K562 (cell line): ENCODE measurements around the gene HLA-DQA2. TPM values are rescaled to one million over a fixed set of nuclear protein-coding genes. Genes with fewer than 3 reads are reported as not detected.

Experiments
- ATAC-seq: fragments of 200-7000 bp; cut with Tn5 transposase; 3 replicates; pipeline ENCODE4 v1.9.1; 2020; ENCODE audit warnings: moderate library complexity
- BruUV-seq: library from RNA; stranded (reverse); fragments of 400-500 nt; replicated peaks from 2 replicates; lab custom pipeline; 2021; lab: Mats Ljungman, UMichigan
- CTCF ChIA-PET: fragments of 300-600 bp; formaldehyde crosslinking; extraction: SDS; loops from one replicate; lab custom pipeline; 2021; ENCODE audit warnings: low intra/inter-chr PET ratio; lab: Yijun Ruan, JAX
- POLR2A ChIA-PET: fragments of 300-600, 350-650 bp; sonication (Branson Sonifier 250); formaldehyde crosslinking; extraction: SDS; loops from one replicate; lab custom pipeline; 2021; ENCODE audit warnings: antibody characterized with exemption, inconsistent platforms; lab: Yijun Ruan, JAX
- DNase-seq, 4 experiments: peaks; one replicate each; pipeline versions ENCODE4 v3.0.0 to v3.0.0-alpha.2; 2011 to 2018; ENCODE audit warnings: low spot score in 3 of 4, mixed read lengths in 3 of 4; ENCODE audit errors: extremely low read depth in 1 of 4
- FAIRE-seq: peaks from 2 replicates; lab custom pipeline; 2011; peaks lifted over from hg19 to GRCh38; lab: Jason Lieb, UNC
- H2AFZ ChIP-seq: 2 replicates; pipeline ENCODE4 v1.6.0; 2011; ENCODE audit warnings: low read depth, low read length, control low read depth, inconsistent platforms
- H3K27ac ChIP-seq: fragments of 200-600 bp; 3 replicates; pipeline ENCODE4 v1.8.0; 2011; ENCODE audit warnings: low read depth, mild to moderate bottlenecking, control low read depth, inconsistent platforms, low read length, moderate library complexity, mixed read lengths; ENCODE audit errors: extremely low read depth
- H3K27me3 ChIP-seq, 2 experiments: fragments of 300-600 bp in 1 of 2; 2 replicates in 1 of 2; 3 replicates in 1 of 2; pipeline versions ENCODE4 v1.6.0 to v1.8.0; 2011; ENCODE audit warnings: inconsistent platforms in 2 of 2, low read length in 2 of 2, mild to moderate bottlenecking in 1 of 2, mixed read lengths in 1 of 2, moderate library complexity in 1 of 2; ENCODE audit not compliant: control insufficient read depth in 2 of 2, insufficient read depth in 2 of 2
- H3K36me3 ChIP-seq: fragments of 300-600 bp; 3 replicates; pipeline ENCODE4 v1.8.0; 2011; ENCODE audit warnings: mild to moderate bottlenecking, low read length, inconsistent platforms; ENCODE audit not compliant: control insufficient read depth, insufficient read depth
- H3K4me1 ChIP-seq, 2 experiments: fragments of 200-600 bp in 1 of 2; replicated peaks in 1 of 2; 2 replicates in 1 of 2; 3 replicates in 1 of 2; pipeline versions ENCODE4 v1.5.1 to v1.8.0; 2011; ENCODE audit warnings: inconsistent platforms in 2 of 2, low read length in 2 of 2, mild to moderate bottlenecking in 1 of 2, mixed read lengths in 1 of 2, moderate library complexity in 1 of 2; ENCODE audit not compliant: control insufficient read depth in 2 of 2, insufficient read depth in 2 of 2
- H3K4me2 ChIP-seq: 2 replicates; pipeline ENCODE4 v1.6.1; 2011; ENCODE audit warnings: low read length, control low read depth, inconsistent platforms, mixed read lengths; ENCODE audit not compliant: insufficient read depth
- H3K4me3 ChIP-seq: fragments of 200-600 bp; sonication (generic), shearing (Covaris generic); 2 replicates; pipeline ENCODE4 v1.5.1; 2016; ENCODE audit warnings: control low read depth, inconsistent platforms
- H3K79me2 ChIP-seq: fragments of 200-600 bp; 3 replicates; pipeline ENCODE4 v1.8.0; 2011; ENCODE audit warnings: low read length, inconsistent platforms; ENCODE audit not compliant: control insufficient read depth, insufficient read depth
- H3K9ac ChIP-seq, 2 experiments: 2 replicates each; pipeline versions ENCODE4 v1.6.0 to v1.6.1; 2011; ENCODE audit warnings: low read depth in 2 of 2, low read length in 2 of 2, control low read depth in 1 of 2, inconsistent platforms in 1 of 2, mild to moderate bottlenecking in 1 of 2, mixed read lengths in 1 of 2; ENCODE audit not compliant: insufficient read depth in 1 of 2
- H3K9me1 ChIP-seq: one replicate; pipeline ENCODE4 v1.6.0; 2011; ENCODE audit warnings: inconsistent platforms, mild to moderate bottlenecking, low read length, moderate library complexity; ENCODE audit not compliant: control insufficient read depth, insufficient read depth
- H3K9me3 ChIP-seq: replicated peaks from 2 replicates; pipeline ENCODE4 v1.5.1; 2011; ENCODE audit warnings: low read depth, low read length, inconsistent platforms; ENCODE audit not compliant: control insufficient read depth, insufficient read depth
- H4K20me1 ChIP-seq: replicated peaks from 2 replicates; pipeline ENCODE4 v1.6.1; 2011; ENCODE audit warnings: low read length, inconsistent platforms, mixed read lengths; ENCODE audit not compliant: control insufficient read depth, insufficient read depth
- PHF20 ChIP-seq: fragments of 450-650 bp; IDR thresholded peaks from 2 replicates; pipeline ENCODE4 v1.6.1; 2018; ENCODE audit not compliant: partially characterized antibody
- RAD21 ChIP-seq, 2 experiments: fragments of 250-450 bp in 1 of 2; fragments of 450-650 bp in 1 of 2; sonication (Bioruptor Pico) in 1 of 2; formaldehyde crosslinking in 1 of 2; IDR thresholded peaks in 1 of 2; conservative IDR thresholded peaks in 1 of 2; 2 replicates each; pipeline versions ENCODE4 v1.4.0 to v1.8.0; 2020 to 2022; ENCODE audit warnings: mild to moderate bottlenecking in 2 of 2, moderate library complexity in 1 of 2
- SMC3 ChIP-seq: conservative IDR thresholded peaks from 2 replicates; pipeline ENCODE4 v1.6.1; 2011; ENCODE audit warnings: low read depth, low read length, improper control_type of control experiment; ENCODE audit not compliant: insufficient read depth
- WGBS: fragments of 100-300 bp; shearing (Covaris generic); methylation state at CpG from one replicate; pipeline ENCODE4 v1.1.6; 2016; ENCODE audit warnings: low coverage, mixed read lengths; ENCODE audit not compliant: insufficient coverage; ENCODE audit errors: missing lambda C conversion rate; 5-methylcytosine and 5-hydroxymethylcytosine counted together
- in situ Hi-C: fragments of 300-500 bp; cut with MboI; formaldehyde crosslinking; loops from 4 replicates; pipeline ENCODE4 v1.15.0; 2018; ENCODE audit warnings: inconsistent platforms, mixed read lengths
- intact Hi-C: fragments of 100-400 bp; cut with micrococcal nuclease; formaldehyde crosslinking; loops from 2 replicates; pipeline ENCODE4 v1.14.2; 2022
- polyA plus RNA-seq, 8 experiments: library from polyadenylated mRNA; depleted of rRNA in 4 of 8; stranded (reverse) in 5 of 8; unstranded in 3 of 8; fragments of >200 nt; fragmentation: Nextera tagmentation in 2 of 8; fragmentation: Illumina TruSeq in 1 of 8; extraction: Ambion mirVana in 2 of 8; extraction: Trizol in 1 of 8; gene quantifications; 2 replicates each; pipeline versions ENCODE4 v1.2.1 to v1.2.3, GENCODE V29; 2011 to 2014; ENCODE audit warnings: inconsistent platforms in 1 of 8, missing spikeins in 1 of 8
- total RNA-seq, 7 experiments: library from RNA; depleted of rRNA in 6 of 7; stranded (reverse); fragments of >200 nt in 6 of 7; fragmentation: Illumina TruSeq in 2 of 7; extraction: Trizol in 2 of 7; gene quantifications; 2 replicates each; pipeline versions ENCODE4 v1.2.1 to v1.2.3, GENCODE V29; 2011 to 2021; ENCODE audit warnings: low replicate concordance in 1 of 7
- TF ChIP-seq, protein P1 (sequence below), 2 experiments: fragments of 450-650 bp; formaldehyde crosslinking in 1 of 2; IDR thresholded peaks; 2 replicates each; pipeline versions ENCODE4 v1.4.0 to v1.6.1; 2014 to 2020; ENCODE audit warnings: mild to moderate bottlenecking in 2 of 2, borderline replicate concordance in 1 of 2, low read depth in 1 of 2
- TF ChIP-seq, protein P2 (sequence below): fragments of 450-650 bp; formaldehyde crosslinking; IDR thresholded peaks from 2 replicates; pipeline ENCODE4 v1.4.0; 2020; ENCODE audit warnings: mild to moderate bottlenecking, moderate library complexity
- TF ChIP-seq, protein P3 (sequence below), 2 experiments: fragments of 450-650 bp in 1 of 2; IDR thresholded peaks; 2 replicates each; pipeline ENCODE4 v1.6.1; 2011 to 2017; ENCODE audit warnings: low read depth in 2 of 2, antibody characterized with exemption in 1 of 2, borderline replicate concordance in 1 of 2, low read length in 1 of 2, mild to moderate bottlenecking in 1 of 2, mixed read lengths in 1 of 2; ENCODE audit not compliant: control insufficient read depth in 1 of 2

HLA-DQA2 gene
- total and polyA plus RNA-seq, 9 of the 15 experiments (the other 6 are each of a cell fraction or from before 2014, with no cell fraction given): not detected

DNA sequence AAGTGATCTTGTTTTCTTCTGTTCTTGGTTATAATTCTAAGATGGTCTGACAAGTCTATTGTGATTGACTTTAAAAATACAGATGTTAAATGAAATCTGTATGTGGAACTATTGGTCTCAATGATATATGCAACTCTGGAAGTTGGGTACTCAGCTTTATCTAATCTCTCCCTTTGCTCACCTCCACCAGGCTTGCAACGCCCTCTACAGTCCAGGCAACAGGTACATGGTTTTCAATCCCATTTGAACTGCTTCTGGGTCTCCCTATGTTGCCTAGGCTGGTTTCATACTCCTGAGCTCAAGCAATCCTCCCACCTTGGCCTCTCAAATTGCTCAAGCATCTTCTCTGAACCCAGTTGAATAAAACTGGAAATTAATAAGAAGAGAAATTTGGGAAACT lies 49.2 kb upstream of the HLA-DQA2 start:
- Histone ChIP-seq H4K20me1 (no peaks in the 10 kb centered on the region), H3K9me1 (no peaks in the 10 kb centered on the region), H3K9ac (no peak overlapping the region), H2AFZ (no peak overlapping the region), H3K27ac (no peak overlapping the region), H3K9me3 (no peaks in the 10 kb centered on the region), H3K4me1 (no peaks in the 10 kb centered on the region), H3K4me2 (no peak overlapping the region), H3K79me2 (no peaks in the 10 kb centered on the region), H3K4me3 (no peak overlapping the region), H3K27me3 (no peaks in the 10 kb centered on the region), H3K36me3 (no peaks in the 10 kb centered on the region)
- WGBS: 0% methylated on average over 1 of the region's 1 CpG
- intact Hi-C loops: no loop called here
- in situ Hi-C loops: no loop called here
- no TSS peak for BruUV-seq
- DNase-seq: peak in 2 of 4 experiments; percentile 18 to 45
- CTCF ChIA-PET: interaction anchor here (1.0 to 1.7 kb wide), 4 partner anchors 184 to 279 kb away, joined by 3 to 9 read pairs (median 4); no protein-coding TSS in a partner anchor
- peak; percentile 69 for ATAC-seq
- peak; percentile 35 for FAIRE-seq
- POLR2A ChIA-PET: no interaction called here
- TF ChIP-seq, protein P1, sequence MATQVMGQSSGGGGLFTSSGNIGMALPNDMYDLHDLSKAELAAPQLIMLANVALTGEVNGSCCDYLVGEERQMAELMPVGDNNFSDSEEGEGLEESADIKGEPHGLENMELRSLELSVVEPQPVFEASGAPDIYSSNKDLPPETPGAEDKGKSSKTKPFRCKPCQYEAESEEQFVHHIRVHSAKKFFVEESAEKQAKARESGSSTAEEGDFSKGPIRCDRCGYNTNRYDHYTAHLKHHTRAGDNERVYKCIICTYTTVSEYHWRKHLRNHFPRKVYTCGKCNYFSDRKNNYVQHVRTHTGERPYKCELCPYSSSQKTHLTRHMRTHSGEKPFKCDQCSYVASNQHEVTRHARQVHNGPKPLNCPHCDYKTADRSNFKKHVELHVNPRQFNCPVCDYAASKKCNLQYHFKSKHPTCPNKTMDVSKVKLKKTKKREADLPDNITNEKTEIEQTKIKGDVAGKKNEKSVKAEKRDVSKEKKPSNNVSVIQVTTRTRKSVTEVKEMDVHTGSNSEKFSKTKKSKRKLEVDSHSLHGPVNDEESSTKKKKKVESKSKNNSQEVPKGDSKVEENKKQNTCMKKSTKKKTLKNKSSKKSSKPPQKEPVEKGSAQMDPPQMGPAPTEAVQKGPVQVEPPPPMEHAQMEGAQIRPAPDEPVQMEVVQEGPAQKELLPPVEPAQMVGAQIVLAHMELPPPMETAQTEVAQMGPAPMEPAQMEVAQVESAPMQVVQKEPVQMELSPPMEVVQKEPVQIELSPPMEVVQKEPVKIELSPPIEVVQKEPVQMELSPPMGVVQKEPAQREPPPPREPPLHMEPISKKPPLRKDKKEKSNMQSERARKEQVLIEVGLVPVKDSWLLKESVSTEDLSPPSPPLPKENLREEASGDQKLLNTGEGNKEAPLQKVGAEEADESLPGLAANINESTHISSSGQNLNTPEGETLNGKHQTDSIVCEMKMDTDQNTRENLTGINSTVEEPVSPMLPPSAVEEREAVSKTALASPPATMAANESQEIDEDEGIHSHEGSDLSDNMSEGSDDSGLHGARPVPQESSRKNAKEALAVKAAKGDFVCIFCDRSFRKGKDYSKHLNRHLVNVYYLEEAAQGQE (IDR thresholded peaks at IDR 0.05; ENCODE audit: borderline replicate concordance): peak; percentile 64; the same call in 1 of the 2 replicates
- TF ChIP-seq, protein P1 (CRISPR knock-in tag; IDR thresholded peaks at IDR 0.05; ENCODE audit: low read depth): no peak
- TF ChIP-seq, protein P2, sequence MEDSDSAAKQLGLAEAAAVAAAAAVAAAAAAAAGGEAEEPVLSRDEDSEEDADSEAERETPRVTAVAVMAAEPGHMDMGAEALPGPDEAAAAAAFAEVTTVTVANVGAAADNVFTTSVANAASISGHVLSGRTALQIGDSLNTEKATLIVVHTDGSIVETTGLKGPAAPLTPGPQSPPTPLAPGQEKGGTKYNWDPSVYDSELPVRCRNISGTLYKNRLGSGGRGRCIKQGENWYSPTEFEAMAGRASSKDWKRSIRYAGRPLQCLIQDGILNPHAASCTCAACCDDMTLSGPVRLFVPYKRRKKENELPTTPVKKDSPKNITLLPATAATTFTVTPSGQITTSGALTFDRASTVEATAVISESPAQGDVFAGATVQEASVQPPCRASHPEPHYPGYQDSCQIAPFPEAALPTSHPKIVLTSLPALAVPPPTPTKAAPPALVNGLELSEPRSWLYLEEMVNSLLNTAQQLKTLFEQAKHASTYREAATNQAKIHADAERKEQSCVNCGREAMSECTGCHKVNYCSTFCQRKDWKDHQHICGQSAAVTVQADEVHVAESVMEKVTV (CRISPR knock-in tag): peak; percentile 34; the same call in 1 of the 2 replicates
- TF ChIP-seq, protein P3, sequence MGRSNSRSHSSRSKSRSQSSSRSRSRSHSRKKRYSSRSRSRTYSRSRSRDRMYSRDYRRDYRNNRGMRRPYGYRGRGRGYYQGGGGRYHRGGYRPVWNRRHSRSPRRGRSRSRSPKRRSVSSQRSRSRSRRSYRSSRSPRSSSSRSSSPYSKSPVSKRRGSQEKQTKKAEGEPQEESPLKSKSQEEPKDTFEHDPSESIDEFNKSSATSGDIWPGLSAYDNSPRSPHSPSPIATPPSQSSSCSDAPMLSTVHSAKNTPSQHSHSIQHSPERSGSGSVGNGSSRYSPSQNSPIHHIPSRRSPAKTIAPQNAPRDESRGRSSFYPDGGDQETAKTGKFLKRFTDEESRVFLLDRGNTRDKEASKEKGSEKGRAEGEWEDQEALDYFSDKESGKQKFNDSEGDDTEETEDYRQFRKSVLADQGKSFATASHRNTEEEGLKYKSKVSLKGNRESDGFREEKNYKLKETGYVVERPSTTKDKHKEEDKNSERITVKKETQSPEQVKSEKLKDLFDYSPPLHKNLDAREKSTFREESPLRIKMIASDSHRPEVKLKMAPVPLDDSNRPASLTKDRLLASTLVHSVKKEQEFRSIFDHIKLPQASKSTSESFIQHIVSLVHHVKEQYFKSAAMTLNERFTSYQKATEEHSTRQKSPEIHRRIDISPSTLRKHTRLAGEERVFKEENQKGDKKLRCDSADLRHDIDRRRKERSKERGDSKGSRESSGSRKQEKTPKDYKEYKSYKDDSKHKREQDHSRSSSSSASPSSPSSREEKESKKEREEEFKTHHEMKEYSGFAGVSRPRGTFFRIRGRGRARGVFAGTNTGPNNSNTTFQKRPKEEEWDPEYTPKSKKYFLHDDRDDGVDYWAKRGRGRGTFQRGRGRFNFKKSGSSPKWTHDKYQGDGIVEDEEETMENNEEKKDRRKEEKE (IDR thresholded peaks at IDR 0.05; ENCODE audit: borderline replicate concordance in 1 of 2, control insufficient read depth in 1 of 2, low read depth in 2 of 2, low read length in 1 of 2): no peak
- TF ChIP-seq PHF20 (no peak), SMC3 (peak; percentile 32; the same call in 1 of the 2 replicates), RAD21 (CRISPR knock-in tag; conservative IDR thresholded peaks at IDR 0.05 in 1 of 2, IDR thresholded peaks at IDR 0.05 in 1 of 2) (peak; percentile 51 to 64)
